Upper lobe of left lung (tissue), 6 donors: ENCODE measurements around the gene GNB5. TPM values are rescaled to one million over a fixed set of nuclear protein-coding genes. Genes with fewer than 3 reads are reported as not detected.

Source experiments
- ATAC-seq, 2 donors: fragments of 200-7000 bp; cut with Tn5 transposase; one replicate each; pipeline ENCODE4 v1.9.1; 2022; ENCODE audit warnings: mild to moderate bottlenecking in 2 of 2, moderate library complexity in 2 of 2; ENCODE audit not compliant: low FRiP score in 2 of 2
- DNase-seq, 2 donors: peaks; one replicate each; pipeline ENCODE4 v3.0.0-alpha.2; 2019 to 2020
- H3K27ac ChIP-seq, 4 donors: fragments of 200-600 bp; sonication (generic); one replicate each; pipeline ENCODE4 v1.5.1; 2016 to 2019
- H3K27me3 ChIP-seq, 4 donors: fragments of 200-600 bp; sonication (generic); one replicate each; pipeline ENCODE4 v1.5.1; 2017 to 2019
- H3K36me3 ChIP-seq, 4 donors: fragments of 200-600 bp; sonication (generic); one replicate each; pipeline ENCODE4 v1.5.1; 2016 to 2019
- H3K4me1 ChIP-seq, 4 donors: fragments of 200-600 bp; sonication (generic); one replicate each; pipeline ENCODE4 v1.5.1; 2018 to 2019
- H3K4me3 ChIP-seq, 4 donors: fragments of 200-600 bp; sonication (generic); one replicate each; pipeline ENCODE4 v1.5.1; 2017 to 2019; ENCODE audit warnings: mild to moderate bottlenecking in 2 of 4, moderate library complexity in 1 of 4
- H3K9me3 ChIP-seq, 4 donors: fragments of 200-600 bp; sonication (generic); one replicate each; pipeline ENCODE4 v1.5.1; 2018 to 2019
- CTCF ChIP-seq, 6 experiments: fragments of 450-650 bp in 4 of 6; fragments of 200-600 bp in 2 of 6; sonication (generic) in 2 of 6; IDR thresholded peaks; one replicate each; pipeline ENCODE4 v1.5.1; 2016 to 2019; ENCODE audit warnings: antibody characterized with exemption in 6 of 6
- EP300 ChIP-seq, 4 donors: sonication (generic); formaldehyde crosslinking; IDR thresholded peaks; one replicate each; pipeline ENCODE4 v1.5.1; 2017; ENCODE audit warnings: antibody characterized with exemption in 4 of 4, control low read depth in 2 of 4
- POLR2A ChIP-seq, 4 donors: fragments of 450-650 bp; IDR thresholded peaks; one replicate each; pipeline ENCODE4 v1.5.1; 2016 to 2017; ENCODE audit warnings: antibody characterized with exemption in 4 of 4, mild to moderate bottlenecking in 2 of 4
- POLR2AphosphoS5 ChIP-seq, 2 donors: sonication (generic); formaldehyde crosslinking; IDR thresholded peaks; one replicate each; pipeline ENCODE4 v1.5.1; 2017; ENCODE audit warnings: antibody characterized with exemption in 2 of 2
- WGBS, 2 donors: methylation state at CpG; one replicate each; pipeline ENCODE4 v1.1.5; 2017 to 2018; 5-methylcytosine and 5-hydroxymethylcytosine counted together
- total RNA-seq, 6 donors: library from RNA; depleted of rRNA in 4 of 6; stranded (reverse); fragments of >200 nt in 4 of 6; gene quantifications; one replicate each; pipeline versions ENCODE4 v1.1.0 to v1.2.1, GENCODE V29; 2016 to 2021
- donor health status: DM: no; HTN: no; CAD: no; lungs with moderate emphysema.
- donor health status: DM: no; HTN: yes; CAD: no; lungs with severe emphysema.

The GNB5 gene
- total RNA-seq, 6 donors from 2014 or later, result 14.7 to 56.8 (median 31.0) TPM

DNA sequence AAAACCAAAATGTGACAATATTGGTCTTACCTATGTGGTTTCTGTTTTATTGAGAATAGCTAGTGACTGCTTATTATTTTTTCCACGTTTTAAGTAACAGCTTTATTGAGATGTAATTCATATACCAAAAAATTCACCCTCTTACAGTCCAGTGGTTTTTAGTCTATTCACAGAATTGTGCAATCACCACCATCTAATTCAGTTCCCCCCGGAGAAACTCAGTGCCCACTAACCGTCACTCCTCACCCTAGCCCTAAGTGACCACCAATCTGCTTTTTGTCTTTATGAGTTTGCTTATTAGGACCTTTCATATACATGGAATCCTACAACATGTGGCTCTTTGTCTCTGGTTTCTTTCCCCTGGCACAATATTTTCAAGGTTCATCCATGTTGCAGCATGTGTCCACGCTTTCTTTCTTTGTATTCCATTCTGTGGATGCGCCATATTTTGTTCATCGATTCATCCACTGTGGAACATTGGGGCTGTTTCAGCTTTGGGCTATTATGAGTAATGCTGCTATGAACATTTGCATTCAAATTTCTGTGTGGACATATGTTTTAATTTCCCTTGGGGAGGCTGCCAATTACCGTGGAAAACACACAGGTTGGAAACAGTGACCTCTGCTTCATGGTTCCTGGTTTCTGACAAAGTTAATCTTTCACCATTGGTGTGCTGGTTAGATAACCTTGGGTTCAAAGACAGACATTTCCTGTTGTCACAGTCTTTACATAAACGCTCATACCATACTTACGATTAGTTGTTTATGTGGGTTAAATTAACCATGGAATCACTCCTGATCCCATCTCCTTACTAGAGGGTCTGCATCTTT, 75.4 kb downstream of the GNB5 start:
- H3K4me3 ChIP-seq, result no peak overlapping the region
- WGBS, 2 donors, result 56 to 58% methylated on average over 9 of the region's 9 CpGs
- no peak for ATAC-seq
- TF ChIP-seq POLR2A (IDR thresholded peaks at IDR 0.05) (no peak), CTCF (IDR thresholded peaks at IDR 0.05) (no peak), EP300 (IDR thresholded peaks at IDR 0.05) (no peak), POLR2AphosphoS5 (IDR thresholded peaks at IDR 0.05) (no peak)
- H3K27me3 ChIP-seq, result peaks cover 0 to 7% (median 0%) of the 10 kb centered on the region in 4 donors
- H3K4me1 ChIP-seq, result peaks cover 8 to 11% (median 10%) of the 10 kb centered on the region in 4 donors
- H3K9me3 ChIP-seq, result no peaks in the 10 kb centered on the region
- no peak for DNase-seq
- no peak overlapping the region for H3K27ac ChIP-seq
- H3K36me3 ChIP-seq, result no peaks in the 10 kb centered on the region

DNA sequence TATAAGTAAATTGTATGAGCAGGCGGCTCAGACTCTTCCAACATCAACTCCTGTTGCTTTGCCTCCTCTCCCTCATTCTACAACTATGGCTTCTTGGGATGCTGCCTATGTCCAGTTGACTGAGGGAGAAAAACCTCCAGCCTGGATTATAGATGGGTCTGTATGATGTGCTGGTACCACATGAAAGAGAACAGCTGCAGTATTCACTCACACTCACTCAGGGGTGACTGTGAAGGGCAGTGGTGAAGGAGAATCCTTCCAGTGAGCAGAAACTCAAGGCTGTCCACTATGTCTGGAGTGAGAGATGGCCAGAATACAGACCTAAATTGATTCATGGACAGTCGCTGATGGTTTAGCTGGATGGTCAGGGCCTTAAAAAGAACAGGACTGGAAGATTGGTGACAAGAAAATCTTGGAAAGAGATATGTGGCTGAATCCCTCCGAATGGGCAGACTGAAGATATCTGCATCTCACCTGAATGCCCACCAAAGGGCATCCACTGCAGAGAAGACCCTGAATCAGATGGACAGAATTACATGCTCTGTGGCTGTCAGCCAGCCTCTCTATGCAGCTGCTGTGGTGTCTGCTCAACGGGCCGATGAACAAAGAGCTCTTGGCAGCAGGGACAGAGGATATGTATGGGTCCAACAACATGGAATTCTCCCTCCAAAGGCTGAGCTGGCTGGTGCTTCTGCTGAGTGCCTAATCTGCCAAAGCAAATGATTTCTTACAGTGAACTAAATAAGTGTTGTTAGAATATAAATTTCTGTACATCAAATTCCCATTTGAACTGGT, 76.7 kb downstream of the GNB5 start:
- H3K4me1 ChIP-seq, result peaks cover 8 to 11% (median 10%) of the 10 kb centered on the region in 4 donors
- no peak overlapping the region for H3K4me3 ChIP-seq
- ATAC-seq (no peak), DNase-seq (no peak)
- peaks cover 0 to 7% (median 0%) of the 10 kb centered on the region in 4 donors for H3K27me3 ChIP-seq
- H3K27ac ChIP-seq, result no peak overlapping the region
- H3K36me3 ChIP-seq, result no peaks in the 10 kb centered on the region
- WGBS, 2 donors, result 74 to 79% methylated on average over 3 to 5 of the region's 5 CpGs
- TF ChIP-seq CTCF (IDR thresholded peaks at IDR 0.05), result no peak
- no peak for TF ChIP-seq EP300 (IDR thresholded peaks at IDR 0.05)
- TF ChIP-seq POLR2AphosphoS5 (IDR thresholded peaks at IDR 0.05), result no peak
- TF ChIP-seq POLR2A (IDR thresholded peaks at IDR 0.05), result no peak
- no peaks in the 10 kb centered on the region for H3K9me3 ChIP-seq

DNA sequence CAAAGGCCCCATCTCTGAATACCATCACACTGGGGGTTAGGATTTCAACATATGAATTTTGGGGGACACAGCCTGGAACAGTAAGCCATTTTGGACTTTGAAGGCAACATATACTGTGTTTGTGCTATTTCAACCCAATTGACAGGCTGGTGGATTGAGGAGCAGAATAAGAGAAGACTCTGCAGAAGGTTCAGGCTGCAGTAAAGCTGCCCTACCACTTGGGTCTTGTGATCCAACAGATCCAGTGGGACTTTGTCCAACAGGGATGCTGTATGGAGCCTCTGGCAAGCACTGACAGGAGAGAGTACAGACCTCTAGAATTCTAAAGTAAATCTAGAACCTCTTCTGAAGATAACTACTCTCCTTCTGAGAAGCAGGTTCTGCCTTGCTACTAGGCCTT, 77.5 kb downstream of the GNB5 start:
- no peak for TF ChIP-seq EP300 (IDR thresholded peaks at IDR 0.05)
- TF ChIP-seq CTCF (IDR thresholded peaks at IDR 0.05), result no peak
- TF ChIP-seq POLR2AphosphoS5 (IDR thresholded peaks at IDR 0.05), result no peak
- no peak for TF ChIP-seq POLR2A (IDR thresholded peaks at IDR 0.05)
- Histone ChIP-seq H3K9me3 (no peaks in the 10 kb centered on the region), H3K4me1 (peaks cover 8 to 11% (median 10%) of the 10 kb centered on the region in 4 donors), H3K27ac (no peak overlapping the region), H3K4me3 (no peak overlapping the region), H3K36me3 (no peaks in the 10 kb centered on the region), H3K27me3 (peaks cover 0 to 7% (median 0%) of the 10 kb centered on the region in 4 donors)
- ATAC-seq, result no peak
- DNase-seq, result no peak

- no peak for ATAC-seq
- Histone ChIP-seq H3K9me3 (no peaks in the 10 kb centered on the region), H3K4me1 (peaks cover 8 to 11% (median 10%) of the 10 kb centered on the region in 4 donors), H3K36me3 (no peaks in the 10 kb centered on the region), H3K4me3 (no peak overlapping the region), H3K27ac (no peak overlapping the region), H3K27me3 (peaks cover 0 to 7% (median 0%) of the 10 kb centered on the region in 4 donors)
- WGBS, 2 donors, result 76 to 81% methylated on average over 3 of the region's 3 CpGs
- no peak for DNase-seq
- TF ChIP-seq POLR2AphosphoS5 (IDR thresholded peaks at IDR 0.05) (no peak), CTCF (IDR thresholded peaks at IDR 0.05) (no peak), EP300 (IDR thresholded peaks at IDR 0.05) (no peak), POLR2A (IDR thresholded peaks at IDR 0.05) (no peak)
These were observed 78.0 kb downstream of the GNB5 start for GRCh38 chr15:52113235-52113634.
